Gastroesophageal sphincter (tissue), 3 donors: ENCODE results near the gene SLC7A10.

Experiments
- CTCF ChIP-seq, 4 experiments: fragments of 200-600 bp in 2 of 4; fragments of 450-650 bp in 2 of 4; sonication (generic) in 1 of 4; IDR thresholded peaks; one replicate each; pipeline ENCODE4 v1.5.1; 2017 to 2019; ENCODE audit warnings: antibody characterized with exemption in 4 of 4, mild to moderate bottlenecking in 2 of 4, moderate library complexity in 2 of 4
- EP300 ChIP-seq: sonication (generic); formaldehyde crosslinking; IDR thresholded peaks from one replicate; pipeline ENCODE4 v1.6.1; 2017; ENCODE audit warnings: antibody characterized with exemption, mild to moderate bottlenecking
- POLR2A ChIP-seq, 2 donors: fragments of 450-650 bp; IDR thresholded peaks; one replicate each; pipeline ENCODE4 v1.6.1; 2017; ENCODE audit warnings: antibody characterized with exemption in 2 of 2, mild to moderate bottlenecking in 2 of 2, moderate library complexity in 1 of 2
- POLR2AphosphoS5 ChIP-seq: sonication (generic); formaldehyde crosslinking; IDR thresholded peaks from one replicate; pipeline ENCODE4 v1.6.1; 2017; ENCODE audit warnings: antibody characterized with exemption

GRCh38 chr19:33195645-33196347, 29.9 kb downstream of the SLC7A10 start:
- TF ChIP-seq CTCF (IDR thresholded peaks at IDR 0.05) (no peak), POLR2AphosphoS5 (no peak), POLR2A (IDR thresholded peaks at IDR 0.05) (no peak), EP300 (no peak)
